ENCODE measurements around the gene ISCA2.
"Not testable (repeated sequence)": the region's sequence is repeated elsewhere in the genome, so short reads cannot be mapped to it uniquely, and the experiment has no call there.

The ISCA2 gene

GRCh38 chr14:74528886-74529285, 35.3 kb downstream of the ISCA2 start:
- no peak for DNase-seq (ENCODE audit: low read depth)

- no peak for DNase-seq (ENCODE audit: low read depth)
Measured at GRCh38 chr14:74531006-74531405, 37.4 kb downstream of the ISCA2 start.

GRCh38 chr14:74531467-74531866, 37.9 kb downstream of the ISCA2 start:
- DNase-seq (ENCODE audit: low read depth) = peak; percentile 70

GRCh38 chr14:74532246-74532645, 38.7 kb downstream of the ISCA2 start:
- DNase-seq (ENCODE audit: low read depth) = no peak

GRCh38 chr14:74533576-74533975, 40.0 kb downstream of the ISCA2 start:
- DNase-seq (ENCODE audit: low read depth) = no peak

GRCh38 chr14:74535756-74536325, 42.3 kb downstream of the ISCA2 start:
- no peak for DNase-seq (ENCODE audit: low read depth)

GRCh38 chr14:74536336-74536735, 42.8 kb downstream of the ISCA2 start:
- not testable (repeated sequence) for DNase-seq (ENCODE audit: low read depth)

GRCh38 chr14:74538411-74539391, 45.1 kb downstream of the ISCA2 start:
- DNase-seq (ENCODE audit: low read depth) = no peak

GRCh38 chr14:74539503-74539902, 45.9 kb downstream of the ISCA2 start:
- DNase-seq (ENCODE audit: low read depth) = no peak

GRCh38 chr14:74541225-74541624, 47.7 kb downstream of the ISCA2 start:
- no peak for DNase-seq (ENCODE audit: low read depth)

GRCh38 chr14:74542056-74542685, 48.6 kb downstream of the ISCA2 start:
- no peak for DNase-seq (ENCODE audit: low read depth)

GRCh38 chr14:74543771-74544438, 50.3 kb downstream of the ISCA2 start:
- DNase-seq (ENCODE audit: low read depth) = no peak

GRCh38 chr14:74545386-74545785, 51.8 kb downstream of the ISCA2 start:
- DNase-seq (ENCODE audit: low read depth) = no peak

GRCh38 chr14:74546416-74546815, 52.9 kb downstream of the ISCA2 start:
- no peak for DNase-seq (ENCODE audit: low read depth)
